H9 (cell line): ENCODE data around the gene JSRP1. TPM values are rescaled to one million over a fixed set of nuclear protein-coding genes. Genes with fewer than 3 reads are reported as not detected.

Experiments
- DNase-seq: peaks from one replicate; pipeline ENCODE4 v3.0.0-alpha.2; 2017
- H2AFZ ChIP-seq: one replicate; pipeline ENCODE4 v1.6.1; 2013; ENCODE audit warnings: mild to moderate bottlenecking, low read length, control low read depth, moderate library complexity
- H2AK5ac ChIP-seq: 2 replicates; pipeline ENCODE4 v1.6.1; 2013; ENCODE audit warnings: low read length, control low read depth, mixed read lengths; ENCODE audit not compliant: insufficient read length
- H2BK120ac ChIP-seq: one replicate; pipeline ENCODE4 v1.6.1; 2013; ENCODE audit warnings: low read depth, mild to moderate bottlenecking, low read length, control low read depth, inconsistent platforms; ENCODE audit not compliant: poor library complexity, severe bottlenecking
- H2BK12ac ChIP-seq: 2 replicates; pipeline ENCODE4 v1.6.1; 2013; ENCODE audit warnings: low read length, control low read depth, mixed read lengths, low read depth; ENCODE audit not compliant: insufficient read length
- H2BK15ac ChIP-seq: 2 replicates; pipeline ENCODE4 v1.6.1; 2013; ENCODE audit warnings: low read depth, low read length, control low read depth
- H2BK20ac ChIP-seq: one replicate; pipeline ENCODE4 v1.6.1; 2013; ENCODE audit warnings: low read depth, mild to moderate bottlenecking, low read length, control low read depth, inconsistent platforms; ENCODE audit not compliant: poor library complexity, severe bottlenecking
- H2BK5ac ChIP-seq: 2 replicates; pipeline ENCODE4 v1.6.1; 2013; ENCODE audit warnings: low read length, control low read depth, mixed read lengths; ENCODE audit not compliant: insufficient read length
- H3K14ac ChIP-seq: 2 replicates; pipeline ENCODE4 v1.6.1; 2013; ENCODE audit warnings: low read length, control low read depth; ENCODE audit not compliant: insufficient read depth
- H3K18ac ChIP-seq: 2 replicates; pipeline ENCODE4 v1.6.1; 2013; ENCODE audit warnings: low read depth, mild to moderate bottlenecking, mixed read lengths, low read length, control low read depth; ENCODE audit not compliant: insufficient read length
- H3K23ac ChIP-seq: 2 replicates; pipeline ENCODE4 v1.6.1; 2013; ENCODE audit warnings: low read length, control low read depth, mixed read lengths, low read depth; ENCODE audit not compliant: insufficient read length
- H3K23me2 ChIP-seq: 2 replicates; pipeline ENCODE4 v1.6.1; 2013; ENCODE audit warnings: low read depth, mild to moderate bottlenecking, mixed read lengths, low read length, control low read depth; ENCODE audit not compliant: insufficient read length, poor library complexity, severe bottlenecking
- H3K27ac ChIP-seq: 2 replicates; pipeline ENCODE4 v1.5.1; 2013; ENCODE audit warnings: low read length, control low read depth, mixed read lengths, low read depth; ENCODE audit not compliant: insufficient read length
- H3K27me3 ChIP-seq: 2 replicates; pipeline ENCODE4 v1.6.1; 2013; ENCODE audit warnings: low read length, control low read depth, inconsistent platforms; ENCODE audit not compliant: insufficient read depth
- H3K4ac ChIP-seq: 2 replicates; pipeline ENCODE4 v1.6.1; 2013; ENCODE audit warnings: low read depth, mild to moderate bottlenecking, control low read depth, inconsistent platforms, low read length, moderate library complexity
- H3K4me1 ChIP-seq: 2 replicates; pipeline ENCODE4 v1.6.1; 2013; ENCODE audit warnings: low read length, control low read depth, inconsistent platforms; ENCODE audit not compliant: insufficient read depth
- H3K4me2 ChIP-seq: 2 replicates; pipeline ENCODE4 v1.6.1; 2013; ENCODE audit warnings: low read length, control low read depth, mixed read lengths; ENCODE audit not compliant: insufficient read length, insufficient read depth
- H3K56ac ChIP-seq: 2 replicates; pipeline ENCODE4 v1.6.1; 2013; ENCODE audit warnings: low read depth, mild to moderate bottlenecking, mixed read lengths, low read length, control low read depth; ENCODE audit not compliant: insufficient read length
- H3K79me1 ChIP-seq: 2 replicates; pipeline ENCODE4 v1.6.1; 2013; ENCODE audit warnings: low read depth, mild to moderate bottlenecking, moderate library complexity, low read length, control low read depth, inconsistent platforms; ENCODE audit not compliant: insufficient read depth, poor library complexity, severe bottlenecking
- H3K79me2 ChIP-seq: 2 replicates; pipeline ENCODE4 v1.6.1; 2013; ENCODE audit warnings: low read length, control low read depth, inconsistent platforms; ENCODE audit not compliant: insufficient read depth
- H3K9ac ChIP-seq: 2 replicates; pipeline ENCODE4 v1.6.1; 2013; ENCODE audit warnings: low read length, control low read depth, mixed read lengths; ENCODE audit not compliant: insufficient read length; ENCODE audit errors: extremely low read depth
- H3K9me3 ChIP-seq: one replicate; pipeline ENCODE4 v1.6.1; 2013; ENCODE audit warnings: low read depth, low read length, inconsistent platforms; ENCODE audit not compliant: control insufficient read depth
- H3T11ph ChIP-seq: one replicate; pipeline ENCODE4 v1.6.1; 2013; ENCODE audit warnings: mild to moderate bottlenecking, low read length, control low read depth, inconsistent platforms
- H4K20me1 ChIP-seq: one replicate; pipeline ENCODE4 v1.6.1; 2013; ENCODE audit not compliant: control insufficient read depth, insufficient read length, insufficient read depth
- H4K5ac ChIP-seq: 2 replicates; pipeline ENCODE4 v1.6.1; 2013; ENCODE audit warnings: low read depth, mild to moderate bottlenecking, mixed read lengths, low read length, control low read depth; ENCODE audit not compliant: insufficient read length
- H4K8ac ChIP-seq: replicated peaks from 2 replicates; pipeline ENCODE4 v1.6.1; 2013; ENCODE audit warnings: low read length, control low read depth, mixed read lengths, low read depth; ENCODE audit not compliant: insufficient read length
- H4K91ac ChIP-seq: 2 replicates; pipeline ENCODE4 v1.6.1; 2013; ENCODE audit warnings: low read depth, mild to moderate bottlenecking, moderate library complexity, mixed read lengths, low read length, control low read depth; ENCODE audit not compliant: insufficient read length
- H3K27ac Mint-ChIP-seq, 3 experiments: 2 replicates in 2 of 3; 3 replicates in 1 of 3; pipeline ENCODE4 v1.8.0; 2020 to 2021; ENCODE audit warnings: mixed read lengths in 3 of 3, mild to moderate bottlenecking in 1 of 3, moderate library complexity in 1 of 3
- H3K27me3 Mint-ChIP-seq: 2 replicates; pipeline ENCODE4 v1.8.0; 2021; ENCODE audit warnings: low read depth, mild to moderate bottlenecking, moderate library complexity, mixed read lengths
- H3K36me3 Mint-ChIP-seq, 3 experiments: 2 replicates in 2 of 3; 3 replicates in 1 of 3; pipeline ENCODE4 v1.8.0; 2020 to 2021; ENCODE audit warnings: low read depth in 3 of 3, mixed read lengths in 3 of 3; ENCODE audit not compliant: insufficient read depth in 1 of 3
- H3K4me1 Mint-ChIP-seq, 2 experiments: 2 replicates each; pipeline ENCODE4 v1.8.0; 2020; ENCODE audit warnings: mixed read lengths in 2 of 2
- H3K4me3 Mint-ChIP-seq, 2 experiments: 2 replicates in 1 of 2; 3 replicates in 1 of 2; pipeline ENCODE4 v1.8.0; 2020 to 2021; ENCODE audit warnings: mild to moderate bottlenecking in 2 of 2, mixed read lengths in 2 of 2, moderate library complexity in 1 of 2
- H3K9me3 Mint-ChIP-seq, 2 experiments: 2 replicates in 1 of 2; 3 replicates in 1 of 2; pipeline ENCODE4 v1.8.0; 2020; ENCODE audit warnings: mild to moderate bottlenecking in 2 of 2, mixed read lengths in 2 of 2, moderate library complexity in 1 of 2
- WGBS: extraction: QIAGEN DNeasy Blood & Tissue Kit; methylation state at CpG from one replicate; pipeline ENCODE4 v1.1.7; 2013; ENCODE audit warnings: missing lambda C conversion rate, low lambda C conversion rate, mixed read lengths; ENCODE audit not compliant: insufficient read length; ENCODE audit errors: extremely low coverage; 5-methylcytosine and 5-hydroxymethylcytosine counted together
- total RNA-seq: library from RNA; stranded (reverse); gene quantifications from 2 replicates; pipeline ENCODE4 v1.2.1, GENCODE V29; 2021
- TF ChIP-seq, protein P1 (sequence below): fragments of 200-600 bp; sonication (generic); conservative IDR thresholded peaks from 3 replicates; pipeline ENCODE4 v1.8.0; 2021; ENCODE audit warnings: antibody characterized with exemption, mild to moderate bottlenecking

JSRP1 gene
- total RNA-seq, 1 experiment from 2014 or later = 0.90 TPM

DNA sequence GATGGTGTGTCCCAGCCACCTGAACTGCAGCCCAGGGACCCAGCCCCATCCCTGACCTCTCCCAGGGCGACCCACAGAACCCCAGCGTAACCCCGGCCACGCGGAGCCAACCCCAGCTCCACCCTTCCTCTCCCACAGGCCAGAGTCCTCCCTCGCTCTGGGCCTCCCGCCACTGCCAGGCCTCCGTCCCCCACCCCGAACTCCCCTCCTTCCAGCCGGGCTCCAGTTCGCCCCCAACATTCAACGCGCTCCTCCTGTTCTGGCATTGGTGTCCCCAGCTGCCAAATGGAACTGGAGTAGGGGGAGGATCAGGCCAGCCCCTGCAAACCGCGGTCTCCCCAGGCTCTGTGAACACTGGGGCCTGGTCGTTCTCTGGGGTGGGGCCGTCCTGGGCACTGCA is 44.3 kb upstream of the JSRP1 start:
- WGBS = no CpG with 5 or more reads among the region's 17 CpGs
- H3K79me2 ChIP-seq = no peaks in the 10 kb centered on the region
- H2BK20ac ChIP-seq = no peak overlapping the region
- TF ChIP-seq, protein P1, sequence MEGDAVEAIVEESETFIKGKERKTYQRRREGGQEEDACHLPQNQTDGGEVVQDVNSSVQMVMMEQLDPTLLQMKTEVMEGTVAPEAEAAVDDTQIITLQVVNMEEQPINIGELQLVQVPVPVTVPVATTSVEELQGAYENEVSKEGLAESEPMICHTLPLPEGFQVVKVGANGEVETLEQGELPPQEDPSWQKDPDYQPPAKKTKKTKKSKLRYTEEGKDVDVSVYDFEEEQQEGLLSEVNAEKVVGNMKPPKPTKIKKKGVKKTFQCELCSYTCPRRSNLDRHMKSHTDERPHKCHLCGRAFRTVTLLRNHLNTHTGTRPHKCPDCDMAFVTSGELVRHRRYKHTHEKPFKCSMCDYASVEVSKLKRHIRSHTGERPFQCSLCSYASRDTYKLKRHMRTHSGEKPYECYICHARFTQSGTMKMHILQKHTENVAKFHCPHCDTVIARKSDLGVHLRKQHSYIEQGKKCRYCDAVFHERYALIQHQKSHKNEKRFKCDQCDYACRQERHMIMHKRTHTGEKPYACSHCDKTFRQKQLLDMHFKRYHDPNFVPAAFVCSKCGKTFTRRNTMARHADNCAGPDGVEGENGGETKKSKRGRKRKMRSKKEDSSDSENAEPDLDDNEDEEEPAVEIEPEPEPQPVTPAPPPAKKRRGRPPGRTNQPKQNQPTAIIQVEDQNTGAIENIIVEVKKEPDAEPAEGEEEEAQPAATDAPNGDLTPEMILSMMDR = no peak
- no peak overlapping the region for H3K18ac ChIP-seq
- no peak overlapping the region for H3K14ac ChIP-seq
- H4K5ac ChIP-seq = no peak overlapping the region
- no peak overlapping the region for H2BK5ac ChIP-seq
- H2BK120ac ChIP-seq = no peak overlapping the region
- no peak overlapping the region for H3T11ph ChIP-seq
- no peaks in the 10 kb centered on the region for H4K20me1 ChIP-seq
- H3K9me3 ChIP-seq = no peaks in the 10 kb centered on the region
- no peak overlapping the region for H3K56ac ChIP-seq
- no peak overlapping the region for H4K8ac ChIP-seq
- no peaks in the 10 kb centered on the region for H3K4me1 ChIP-seq
- Mint-ChIP-seq H3K4me1 (peaks cover 5 to 12% of the 10 kb centered on the region in 2 experiments), H3K27ac (no peak overlapping the region), H3K9me3 (peaks cover 0 to 4% of the 10 kb centered on the region in 2 experiments; a peak in 1 of 5 replicates), H3K27me3 (peaks cover 54% of the 10 kb centered on the region), H3K36me3 (peaks cover 0 to 4% (median 0%) of the 10 kb centered on the region in 3 experiments; a peak in 3 of 7 replicates), H3K4me3 (no peak overlapping the region)
- H4K91ac ChIP-seq = no peak overlapping the region
- H3K23me2 ChIP-seq = no peaks in the 10 kb centered on the region
- no peak overlapping the region for H2AK5ac ChIP-seq
- no peak overlapping the region for H3K23ac ChIP-seq
- no peak overlapping the region for H2BK12ac ChIP-seq
- no peak overlapping the region for H2AFZ ChIP-seq
- H3K4ac ChIP-seq = no peak overlapping the region
- no peak overlapping the region for H3K27ac ChIP-seq
- H3K27me3 ChIP-seq = no peaks in the 10 kb centered on the region
- H3K4me2 ChIP-seq = no peak overlapping the region
- H3K79me1 ChIP-seq = no peaks in the 10 kb centered on the region
- no peak for DNase-seq
- no peak overlapping the region for H3K9ac ChIP-seq
- no peak overlapping the region for H2BK15ac ChIP-seq
